ENCODE results near the gene SCLY.

Gene SCLY

DNA sequence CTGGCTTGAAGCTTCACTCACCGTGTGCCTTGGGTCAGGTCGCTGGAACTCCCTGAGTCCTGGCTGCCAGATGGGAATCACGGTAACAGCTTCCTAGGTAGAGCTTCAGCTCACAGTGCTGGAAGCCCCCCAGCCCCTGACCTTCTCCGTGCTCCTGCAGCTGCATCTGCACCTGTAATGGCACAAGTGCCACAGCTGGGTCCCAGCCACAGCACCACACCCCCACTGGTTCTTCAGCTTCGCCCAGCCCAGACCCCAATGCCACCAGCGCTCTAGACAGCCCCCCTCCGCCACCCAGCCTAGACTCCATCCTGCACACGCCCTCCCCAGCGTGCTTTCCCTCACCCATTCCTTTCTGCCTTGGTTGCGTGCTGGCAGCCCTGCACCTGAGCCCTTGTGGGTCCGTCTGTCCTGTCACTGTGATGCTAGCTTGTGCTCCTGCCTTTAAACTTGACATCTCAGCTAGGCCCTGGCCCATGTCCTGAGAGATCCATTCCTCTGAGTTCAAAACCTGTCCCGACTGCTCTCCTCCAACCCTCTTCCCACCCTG, 31.8 kb downstream of the SCLY start:
- Histone ChIP-seq H3K36me3 (ENCODE audit: insufficient read depth, low read length) (no peaks in the 10 kb centered on the region), H3K27ac (ENCODE audit: low read depth, low read length) (no peak overlapping the region), H3K4me1 (ENCODE audit: insufficient read depth, low read length) (no peaks in the 10 kb centered on the region)

DNA sequence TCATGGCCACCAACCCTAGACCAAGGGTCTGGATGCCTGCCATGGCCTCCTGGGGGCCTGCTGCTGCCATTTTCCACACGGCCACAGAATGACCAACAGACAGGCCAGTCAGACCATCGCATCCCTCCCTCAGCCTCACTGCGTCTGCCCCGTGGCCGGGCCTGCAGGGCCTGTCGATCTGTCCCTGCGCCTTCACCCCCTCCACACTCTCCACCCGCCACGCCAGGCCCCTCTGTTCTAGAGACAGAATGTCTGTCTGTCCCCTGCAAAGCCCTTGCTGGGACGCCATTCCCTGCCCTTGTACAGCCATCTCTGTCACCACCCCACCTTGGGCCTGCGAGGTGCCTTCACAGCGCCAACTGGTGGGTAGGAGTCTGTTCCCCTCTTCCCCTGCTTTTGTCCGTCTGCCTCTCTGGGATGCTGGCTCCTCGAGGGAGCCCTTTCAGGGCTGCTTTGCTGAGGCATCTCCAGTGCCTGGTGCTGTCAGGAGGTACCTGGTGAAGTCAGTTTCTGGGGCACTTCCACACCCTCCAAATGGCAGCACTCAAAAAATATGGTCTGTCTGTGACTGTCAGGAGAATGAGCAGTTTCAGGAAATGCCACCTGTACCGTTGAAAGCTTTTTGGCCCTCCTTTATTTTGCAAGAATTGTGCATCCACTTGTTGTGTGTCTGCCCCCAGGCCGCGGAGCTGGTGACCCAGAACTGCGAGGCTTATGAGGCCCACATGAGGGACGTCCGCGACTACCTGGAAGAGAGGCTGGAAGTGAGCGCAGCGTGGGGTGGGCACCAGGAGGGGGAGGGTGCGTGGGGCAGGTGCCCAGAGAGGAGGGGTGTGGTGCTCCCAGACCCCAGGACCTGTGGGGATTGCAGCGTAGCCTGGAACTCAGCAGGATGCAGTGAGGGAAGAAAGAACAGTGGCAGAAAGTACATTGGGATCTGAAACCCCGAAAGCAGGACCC, 32.7 kb downstream of the SCLY start:
- H3K27ac ChIP-seq (ENCODE audit: low read depth, low read length): no peak overlapping the region
- H3K27me3 ChIP-seq (ENCODE audit: control insufficient read depth in 1 of 2, insufficient read depth in 2 of 2, low read length in 2 of 2): no peaks in the 10 kb centered on the region
- no peak overlapping the region for H3K4me3 ChIP-seq (ENCODE audit: low read depth in 1 of 2, low read length in 2 of 2)
- no peak overlapping the region for H3K9ac ChIP-seq (ENCODE audit: low read length)
- no peaks in the 10 kb centered on the region for H3K36me3 ChIP-seq (ENCODE audit: insufficient read depth, low read length)
- no peaks in the 10 kb centered on the region for H3K4me1 ChIP-seq (ENCODE audit: insufficient read depth, low read length)
- H3K9me3 ChIP-seq (ENCODE audit: low read length): no peaks in the 10 kb centered on the region

More for the DNA sequence above, 31.8 kb downstream of the SCLY start:
- Histone ChIP-seq H3K27me3 (ENCODE audit: control insufficient read depth in 1 of 2, insufficient read depth in 2 of 2, low read length in 2 of 2) (no peaks in the 10 kb centered on the region), H3K9ac (ENCODE audit: low read length) (no peak overlapping the region), H3K9me3 (ENCODE audit: low read length) (no peaks in the 10 kb centered on the region), H3K4me3 (ENCODE audit: low read depth in 1 of 2, low read length in 2 of 2) (no peak overlapping the region)

DNA sequence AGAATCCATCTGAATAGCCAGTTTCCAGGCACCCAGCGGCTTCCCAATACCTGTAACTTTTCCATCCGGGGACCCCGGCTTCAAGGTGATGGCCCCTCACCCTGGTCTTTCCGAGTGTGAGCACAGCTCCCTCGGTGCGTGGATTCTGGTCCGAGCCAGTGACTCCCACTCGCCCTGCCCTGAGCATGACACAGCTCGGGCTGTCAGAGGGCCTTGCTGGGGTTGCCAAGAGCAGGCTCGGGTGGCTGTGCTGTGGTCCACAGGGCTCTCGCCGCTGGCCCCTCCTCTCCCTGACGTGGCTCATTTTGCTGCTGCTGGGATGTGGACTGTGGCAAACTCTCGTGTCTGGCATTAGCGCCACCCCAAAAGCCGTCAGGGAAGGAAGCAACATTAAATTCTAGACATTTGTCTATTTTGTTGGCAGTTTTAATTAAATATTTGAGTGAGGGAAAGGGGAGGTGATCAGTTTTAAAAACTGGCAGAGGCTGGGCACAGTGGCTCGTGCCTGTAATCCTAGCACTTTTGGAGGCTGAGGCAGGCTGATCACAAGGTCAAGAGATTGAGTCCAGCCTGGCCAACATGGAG, 33.7 kb downstream of the SCLY start:
- Histone ChIP-seq H3K27me3 (ENCODE audit: control insufficient read depth in 1 of 2, insufficient read depth in 2 of 2, low read length in 2 of 2) (no peaks in the 10 kb centered on the region), H3K27ac (ENCODE audit: low read depth, low read length) (no peak overlapping the region), H3K36me3 (ENCODE audit: insufficient read depth, low read length) (no peaks in the 10 kb centered on the region)

DNA sequence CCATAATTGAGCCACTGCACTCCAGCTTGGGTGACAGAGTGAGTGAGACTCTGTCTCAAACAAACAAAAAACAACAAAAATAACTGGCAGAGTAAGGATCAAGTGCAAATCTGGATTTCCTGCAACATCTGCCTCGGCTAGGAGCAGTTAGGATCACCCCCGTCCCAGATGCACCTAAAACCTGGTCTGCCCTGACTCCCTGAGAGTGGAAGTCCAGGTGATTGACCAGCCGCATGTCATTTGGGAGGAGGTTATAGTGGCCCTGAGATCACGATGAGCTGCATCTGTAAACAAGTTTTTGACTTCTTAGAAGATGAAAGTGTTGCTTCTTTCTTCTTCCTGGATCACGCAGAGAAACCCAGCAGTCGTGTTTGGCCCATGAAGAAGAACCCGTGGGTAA, 34.3 kb downstream of the SCLY start:
- H3K9me3 ChIP-seq (ENCODE audit: low read length): no peaks in the 10 kb centered on the region
- H3K27ac ChIP-seq (ENCODE audit: low read depth, low read length): no peak overlapping the region
- H3K9ac ChIP-seq (ENCODE audit: low read length): no peak overlapping the region
- H3K36me3 ChIP-seq (ENCODE audit: insufficient read depth, low read length): no peaks in the 10 kb centered on the region
- H3K4me1 ChIP-seq (ENCODE audit: insufficient read depth, low read length): no peaks in the 10 kb centered on the region
- H3K27me3 ChIP-seq (ENCODE audit: control insufficient read depth in 1 of 2, insufficient read depth in 2 of 2, low read length in 2 of 2): no peaks in the 10 kb centered on the region
- H3K4me3 ChIP-seq (ENCODE audit: low read depth in 1 of 2, low read length in 2 of 2): no peak overlapping the region

More for the DNA sequence above, 33.7 kb downstream of the SCLY start:
- Histone ChIP-seq H3K4me1 (ENCODE audit: insufficient read depth, low read length) (no peaks in the 10 kb centered on the region), H3K9ac (ENCODE audit: low read length) (no peak overlapping the region), H3K4me3 (ENCODE audit: low read depth in 1 of 2, low read length in 2 of 2) (no peak overlapping the region), H3K9me3 (ENCODE audit: low read length) (no peaks in the 10 kb centered on the region)

DNA sequence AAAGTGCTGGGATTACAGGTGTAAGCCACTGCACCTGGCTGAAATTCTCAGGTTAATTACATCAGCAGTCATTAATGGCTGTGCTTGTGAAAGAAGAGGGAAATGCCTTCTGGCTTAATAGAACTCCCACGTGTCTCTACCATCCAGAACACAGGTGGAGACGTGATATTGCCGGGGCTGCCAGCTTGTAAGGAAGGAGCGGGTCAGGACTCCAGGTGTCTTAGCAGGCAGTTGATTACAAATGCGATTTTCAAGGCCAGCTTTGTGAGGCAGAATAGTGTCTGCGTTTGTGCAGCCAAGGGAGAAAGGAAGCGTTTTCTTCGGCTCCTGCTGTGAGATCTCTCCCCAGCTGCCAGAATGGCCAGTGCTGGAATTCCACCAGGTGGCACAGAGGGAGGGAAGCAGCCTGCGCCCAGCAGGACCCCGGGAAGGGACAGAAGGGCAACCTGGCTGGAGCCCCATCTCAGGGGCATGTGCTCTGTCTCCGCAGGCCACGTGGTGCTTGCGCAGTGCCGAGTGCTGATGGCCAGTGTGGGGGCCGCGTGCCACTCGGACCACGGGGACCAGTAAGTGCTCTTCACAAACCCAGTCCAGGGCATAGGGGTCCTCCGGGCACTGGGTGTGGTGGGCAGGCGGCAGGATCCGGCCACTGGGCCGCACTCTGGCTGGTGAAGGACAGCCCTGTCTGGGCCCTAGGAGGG, 35.7 kb downstream of the SCLY start:
- no peaks in the 10 kb centered on the region for H3K27me3 ChIP-seq (ENCODE audit: control insufficient read depth in 1 of 2, insufficient read depth in 2 of 2, low read length in 2 of 2)
- H3K36me3 ChIP-seq (ENCODE audit: insufficient read depth, low read length): no peaks in the 10 kb centered on the region
- H3K9ac ChIP-seq (ENCODE audit: low read length): no peak overlapping the region
- no peaks in the 10 kb centered on the region for H3K9me3 ChIP-seq (ENCODE audit: low read length)
- no peak overlapping the region for H3K4me3 ChIP-seq (ENCODE audit: low read depth in 1 of 2, low read length in 2 of 2)
- H3K27ac ChIP-seq (ENCODE audit: low read depth, low read length): no peak overlapping the region
- no peaks in the 10 kb centered on the region for H3K4me1 ChIP-seq (ENCODE audit: insufficient read depth, low read length)

DNA sequence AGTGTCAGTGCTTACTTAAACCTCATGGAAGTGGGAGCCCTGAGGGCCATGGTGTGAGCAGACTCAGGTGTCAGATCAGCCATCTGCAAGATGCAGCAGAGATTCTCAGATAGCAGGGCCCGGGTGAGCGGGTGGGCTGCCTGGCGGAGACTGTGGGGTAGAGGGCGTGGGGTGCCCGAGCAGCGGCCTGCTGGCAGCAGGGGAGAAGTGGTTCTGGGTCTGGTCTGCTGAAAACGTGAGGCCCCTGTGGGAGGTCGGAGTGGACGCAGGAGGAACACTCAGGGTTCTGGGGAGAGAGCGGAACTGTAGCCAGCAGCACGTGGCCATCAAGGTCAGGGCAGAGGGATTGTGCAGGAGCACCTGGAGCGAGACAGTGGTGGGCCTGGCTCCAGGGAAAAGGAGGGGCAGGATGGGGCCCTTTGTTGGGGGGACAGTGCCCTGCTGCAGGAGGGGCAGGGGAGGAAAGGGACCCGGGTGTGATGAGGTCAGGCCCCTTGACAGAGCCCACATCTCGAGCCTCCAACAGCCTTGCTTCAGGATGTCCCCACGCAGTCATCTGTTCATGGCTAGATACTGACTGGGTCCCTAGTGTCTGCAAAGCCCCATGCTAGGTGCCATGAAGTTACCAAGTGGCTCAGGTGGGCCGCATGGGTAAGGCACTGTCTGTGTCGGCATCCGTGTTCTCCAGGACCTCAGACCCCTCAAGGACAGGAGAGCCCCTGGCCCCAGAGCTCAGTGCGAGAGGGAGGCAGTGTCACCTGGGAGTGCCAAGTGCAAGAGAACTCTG, 36.6 kb downstream of the SCLY start:
- Histone ChIP-seq H3K4me3 (ENCODE audit: low read depth in 1 of 2, low read length in 2 of 2) (no peak overlapping the region), H3K9ac (ENCODE audit: low read length) (no peak overlapping the region), H3K36me3 (ENCODE audit: insufficient read depth, low read length) (no peaks in the 10 kb centered on the region), H3K4me1 (ENCODE audit: insufficient read depth, low read length) (no peaks in the 10 kb centered on the region), H3K9me3 (ENCODE audit: low read length) (no peaks in the 10 kb centered on the region), H3K27ac (ENCODE audit: low read depth, low read length) (no peak overlapping the region), H3K27me3 (ENCODE audit: control insufficient read depth in 1 of 2, insufficient read depth in 2 of 2, low read length in 2 of 2) (no peaks in the 10 kb centered on the region)

DNA sequence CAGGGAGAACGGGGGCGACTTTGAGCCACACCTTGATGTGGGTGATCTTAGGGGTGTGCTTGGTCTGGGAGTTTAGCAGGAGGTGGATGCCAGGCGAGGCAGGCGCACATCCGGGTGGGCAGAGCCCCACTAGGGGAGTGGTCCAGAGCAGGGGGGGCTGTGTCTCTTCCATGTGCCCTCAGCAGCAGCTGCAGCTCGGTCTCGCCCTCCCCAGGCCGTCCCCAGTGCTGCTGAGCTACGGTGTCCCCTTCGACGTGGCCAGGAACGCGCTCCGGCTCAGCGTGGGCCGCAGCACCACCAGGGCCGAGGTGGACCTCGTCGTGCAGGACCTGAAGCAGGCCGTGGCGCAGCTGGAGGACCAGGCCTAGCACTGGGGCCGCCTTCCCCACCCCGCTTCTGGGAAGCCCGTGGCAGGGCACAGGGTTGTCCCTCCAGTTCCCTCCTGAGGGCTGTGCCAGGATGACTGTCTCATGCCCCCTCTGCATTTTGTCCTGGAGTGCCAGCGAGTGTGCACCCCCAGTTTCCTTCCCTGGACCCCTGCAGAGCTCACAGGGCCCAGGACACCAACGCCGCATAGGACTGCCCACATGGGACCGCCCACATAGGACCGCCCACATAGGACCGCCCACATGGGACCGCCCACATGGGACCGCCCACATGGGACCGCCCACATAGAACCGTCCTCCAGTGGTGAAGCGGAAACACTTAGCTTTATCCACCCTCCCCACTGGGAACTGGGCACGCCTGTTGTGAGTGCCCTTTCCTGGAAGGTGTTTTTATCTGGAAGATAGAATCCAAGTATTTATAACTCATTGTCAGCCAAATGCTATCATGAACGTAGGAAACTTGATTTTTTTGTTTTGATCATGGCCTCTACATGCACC, 37.4 kb downstream of the SCLY start:
- H3K27me3 ChIP-seq (ENCODE audit: control insufficient read depth in 1 of 2, insufficient read depth in 2 of 2, low read length in 2 of 2): no peaks in the 10 kb centered on the region
- no peak overlapping the region for H3K4me3 ChIP-seq (ENCODE audit: low read depth in 1 of 2, low read length in 2 of 2)
- H3K36me3 ChIP-seq (ENCODE audit: insufficient read depth, low read length): no peaks in the 10 kb centered on the region
- no peaks in the 10 kb centered on the region for H3K4me1 ChIP-seq (ENCODE audit: insufficient read depth, low read length)
- no peaks in the 10 kb centered on the region for H3K9me3 ChIP-seq (ENCODE audit: low read length)
- H3K9ac ChIP-seq (ENCODE audit: low read length): no peak overlapping the region
- no peak overlapping the region for H3K27ac ChIP-seq (ENCODE audit: low read depth, low read length)

DNA sequence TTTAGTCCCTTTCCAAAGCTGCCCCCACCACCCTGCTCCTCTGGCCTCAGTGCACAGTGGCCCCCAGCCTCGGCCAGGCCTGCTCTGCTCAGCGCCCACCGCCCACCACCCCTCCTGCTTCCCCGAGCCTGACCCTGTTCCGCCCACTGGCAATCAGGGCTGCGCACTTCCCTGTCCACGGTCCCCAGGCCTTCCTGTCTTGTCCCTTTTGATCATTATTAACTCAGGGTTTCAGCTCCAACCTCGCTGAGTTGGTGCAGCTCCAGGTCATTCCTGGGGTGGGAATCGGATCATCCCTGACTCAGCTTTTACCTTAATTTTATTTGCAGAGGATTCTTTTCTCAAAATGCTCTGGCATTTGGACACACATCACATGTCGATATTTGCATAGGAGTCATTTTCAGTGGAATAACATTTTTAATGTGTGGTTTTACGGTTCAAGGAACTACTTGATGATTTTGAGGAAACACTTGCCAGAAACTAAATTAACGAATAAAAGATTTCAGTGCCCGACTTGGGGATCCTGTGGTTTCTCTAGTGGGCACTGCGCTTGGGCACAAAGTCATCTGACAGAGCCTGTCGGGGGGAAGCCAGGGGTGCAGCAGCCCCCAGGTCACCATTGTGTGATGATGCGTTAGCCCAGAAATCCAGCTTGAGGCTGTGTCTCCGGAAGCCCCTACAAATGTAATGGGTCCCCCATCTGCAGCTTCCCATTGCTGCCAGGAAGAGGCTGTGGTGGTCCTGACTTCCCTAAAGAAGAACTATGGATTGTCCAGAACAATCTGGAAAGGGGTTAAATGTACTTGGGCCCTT, 38.3 kb downstream of the SCLY start:
- no peak overlapping the region for H3K4me3 ChIP-seq (ENCODE audit: low read depth in 1 of 2, low read length in 2 of 2)
- H3K9ac ChIP-seq (ENCODE audit: low read length): no peak overlapping the region
- H3K27me3 ChIP-seq (ENCODE audit: control insufficient read depth in 1 of 2, insufficient read depth in 2 of 2, low read length in 2 of 2): no peaks in the 10 kb centered on the region
- H3K4me1 ChIP-seq (ENCODE audit: insufficient read depth, low read length): no peaks in the 10 kb centered on the region
- no peaks in the 10 kb centered on the region for H3K9me3 ChIP-seq (ENCODE audit: low read length)
- H3K36me3 ChIP-seq (ENCODE audit: insufficient read depth, low read length): no peaks in the 10 kb centered on the region
- H3K27ac ChIP-seq (ENCODE audit: low read depth, low read length): no peak overlapping the region

DNA sequence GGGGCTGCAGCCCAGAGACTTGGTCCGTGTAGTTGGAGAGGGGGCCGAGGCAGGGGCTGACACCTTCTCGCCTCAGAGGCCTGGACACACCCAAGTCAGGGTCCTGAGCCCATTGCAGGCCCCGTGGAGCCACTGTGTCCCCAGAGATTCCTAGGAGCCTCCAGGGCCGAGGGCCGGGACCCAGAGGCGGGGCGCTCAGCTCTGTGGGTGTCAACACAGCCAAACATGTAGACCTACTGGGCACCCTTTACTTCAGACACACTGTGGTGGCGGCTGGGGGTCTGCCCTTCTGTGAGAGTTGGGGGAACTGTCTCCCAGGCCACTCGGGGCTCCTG, 38.9 kb downstream of the SCLY start:
- Histone ChIP-seq H3K27ac (ENCODE audit: low read depth, low read length) (no peak overlapping the region), H3K27me3 (ENCODE audit: control insufficient read depth in 1 of 2, insufficient read depth in 2 of 2, low read length in 2 of 2) (no peaks in the 10 kb centered on the region), H3K4me1 (ENCODE audit: insufficient read depth, low read length) (no peaks in the 10 kb centered on the region), H3K36me3 (ENCODE audit: insufficient read depth, low read length) (no peaks in the 10 kb centered on the region), H3K9me3 (ENCODE audit: low read length) (no peaks in the 10 kb centered on the region), H3K4me3 (ENCODE audit: low read depth in 1 of 2, low read length in 2 of 2) (no peak overlapping the region), H3K9ac (ENCODE audit: low read length) (no peak overlapping the region)
